H9 (cell line): Measurements from ENCODE around the gene ZC3H12C. TPM values are rescaled to one million over a fixed set of nuclear protein-coding genes. Genes with fewer than 3 reads are reported as not detected.

Source experiments
- DNase-seq: peaks from one replicate; pipeline ENCODE4 v3.0.0-alpha.2; 2017
- H2AFZ ChIP-seq: one replicate; pipeline ENCODE4 v1.6.1; 2013; ENCODE audit warnings: mild to moderate bottlenecking, low read length, control low read depth, moderate library complexity
- H2AK5ac ChIP-seq: 2 replicates; pipeline ENCODE4 v1.6.1; 2013; ENCODE audit warnings: low read length, control low read depth, mixed read lengths; ENCODE audit not compliant: insufficient read length
- H2BK120ac ChIP-seq: one replicate; pipeline ENCODE4 v1.6.1; 2013; ENCODE audit warnings: low read depth, mild to moderate bottlenecking, low read length, control low read depth, inconsistent platforms; ENCODE audit not compliant: poor library complexity, severe bottlenecking
- H2BK12ac ChIP-seq: 2 replicates; pipeline ENCODE4 v1.6.1; 2013; ENCODE audit warnings: low read length, control low read depth, mixed read lengths, low read depth; ENCODE audit not compliant: insufficient read length
- H2BK15ac ChIP-seq: 2 replicates; pipeline ENCODE4 v1.6.1; 2013; ENCODE audit warnings: low read depth, low read length, control low read depth
- H2BK20ac ChIP-seq: one replicate; pipeline ENCODE4 v1.6.1; 2013; ENCODE audit warnings: low read depth, mild to moderate bottlenecking, low read length, control low read depth, inconsistent platforms; ENCODE audit not compliant: poor library complexity, severe bottlenecking
- H2BK5ac ChIP-seq: 2 replicates; pipeline ENCODE4 v1.6.1; 2013; ENCODE audit warnings: low read length, control low read depth, mixed read lengths; ENCODE audit not compliant: insufficient read length
- H3K14ac ChIP-seq: 2 replicates; pipeline ENCODE4 v1.6.1; 2013; ENCODE audit warnings: low read length, control low read depth; ENCODE audit not compliant: insufficient read depth
- H3K18ac ChIP-seq: 2 replicates; pipeline ENCODE4 v1.6.1; 2013; ENCODE audit warnings: low read depth, mild to moderate bottlenecking, mixed read lengths, low read length, control low read depth; ENCODE audit not compliant: insufficient read length
- H3K23ac ChIP-seq: 2 replicates; pipeline ENCODE4 v1.6.1; 2013; ENCODE audit warnings: low read length, control low read depth, mixed read lengths, low read depth; ENCODE audit not compliant: insufficient read length
- H3K23me2 ChIP-seq: 2 replicates; pipeline ENCODE4 v1.6.1; 2013; ENCODE audit warnings: low read depth, mild to moderate bottlenecking, mixed read lengths, low read length, control low read depth; ENCODE audit not compliant: insufficient read length, poor library complexity, severe bottlenecking
- H3K27ac ChIP-seq: 2 replicates; pipeline ENCODE4 v1.5.1; 2013; ENCODE audit warnings: low read length, control low read depth, mixed read lengths, low read depth; ENCODE audit not compliant: insufficient read length
- H3K27me3 ChIP-seq: 2 replicates; pipeline ENCODE4 v1.6.1; 2013; ENCODE audit warnings: low read length, control low read depth, inconsistent platforms; ENCODE audit not compliant: insufficient read depth
- H3K4ac ChIP-seq: 2 replicates; pipeline ENCODE4 v1.6.1; 2013; ENCODE audit warnings: low read depth, mild to moderate bottlenecking, control low read depth, inconsistent platforms, low read length, moderate library complexity
- H3K4me1 ChIP-seq: 2 replicates; pipeline ENCODE4 v1.6.1; 2013; ENCODE audit warnings: low read length, control low read depth, inconsistent platforms; ENCODE audit not compliant: insufficient read depth
- H3K4me2 ChIP-seq: 2 replicates; pipeline ENCODE4 v1.6.1; 2013; ENCODE audit warnings: low read length, control low read depth, mixed read lengths; ENCODE audit not compliant: insufficient read length, insufficient read depth
- H3K56ac ChIP-seq: 2 replicates; pipeline ENCODE4 v1.6.1; 2013; ENCODE audit warnings: low read depth, mild to moderate bottlenecking, mixed read lengths, low read length, control low read depth; ENCODE audit not compliant: insufficient read length
- H3K79me1 ChIP-seq: 2 replicates; pipeline ENCODE4 v1.6.1; 2013; ENCODE audit warnings: low read depth, mild to moderate bottlenecking, moderate library complexity, low read length, control low read depth, inconsistent platforms; ENCODE audit not compliant: insufficient read depth, poor library complexity, severe bottlenecking
- H3K79me2 ChIP-seq: 2 replicates; pipeline ENCODE4 v1.6.1; 2013; ENCODE audit warnings: low read length, control low read depth, inconsistent platforms; ENCODE audit not compliant: insufficient read depth
- H3K9ac ChIP-seq: 2 replicates; pipeline ENCODE4 v1.6.1; 2013; ENCODE audit warnings: low read length, control low read depth, mixed read lengths; ENCODE audit not compliant: insufficient read length; ENCODE audit errors: extremely low read depth
- H3K9me3 ChIP-seq: one replicate; pipeline ENCODE4 v1.6.1; 2013; ENCODE audit warnings: low read depth, low read length, inconsistent platforms; ENCODE audit not compliant: control insufficient read depth
- H3T11ph ChIP-seq: one replicate; pipeline ENCODE4 v1.6.1; 2013; ENCODE audit warnings: mild to moderate bottlenecking, low read length, control low read depth, inconsistent platforms
- H4K20me1 ChIP-seq: one replicate; pipeline ENCODE4 v1.6.1; 2013; ENCODE audit not compliant: control insufficient read depth, insufficient read length, insufficient read depth
- H4K5ac ChIP-seq: 2 replicates; pipeline ENCODE4 v1.6.1; 2013; ENCODE audit warnings: low read depth, mild to moderate bottlenecking, mixed read lengths, low read length, control low read depth; ENCODE audit not compliant: insufficient read length
- H4K8ac ChIP-seq: replicated peaks from 2 replicates; pipeline ENCODE4 v1.6.1; 2013; ENCODE audit warnings: low read length, control low read depth, mixed read lengths, low read depth; ENCODE audit not compliant: insufficient read length
- H4K91ac ChIP-seq: 2 replicates; pipeline ENCODE4 v1.6.1; 2013; ENCODE audit warnings: low read depth, mild to moderate bottlenecking, moderate library complexity, mixed read lengths, low read length, control low read depth; ENCODE audit not compliant: insufficient read length
- H3K27ac Mint-ChIP-seq, 3 experiments: 2 replicates in 2 of 3; 3 replicates in 1 of 3; pipeline ENCODE4 v1.8.0; 2020 to 2021; ENCODE audit warnings: mixed read lengths in 3 of 3, mild to moderate bottlenecking in 1 of 3, moderate library complexity in 1 of 3
- H3K27me3 Mint-ChIP-seq: 2 replicates; pipeline ENCODE4 v1.8.0; 2021; ENCODE audit warnings: low read depth, mild to moderate bottlenecking, moderate library complexity, mixed read lengths
- H3K36me3 Mint-ChIP-seq, 3 experiments: 2 replicates in 2 of 3; 3 replicates in 1 of 3; pipeline ENCODE4 v1.8.0; 2020 to 2021; ENCODE audit warnings: low read depth in 3 of 3, mixed read lengths in 3 of 3; ENCODE audit not compliant: insufficient read depth in 1 of 3
- H3K4me1 Mint-ChIP-seq, 2 experiments: 2 replicates each; pipeline ENCODE4 v1.8.0; 2020; ENCODE audit warnings: mixed read lengths in 2 of 2
- H3K4me3 Mint-ChIP-seq, 2 experiments: 2 replicates in 1 of 2; 3 replicates in 1 of 2; pipeline ENCODE4 v1.8.0; 2020 to 2021; ENCODE audit warnings: mild to moderate bottlenecking in 2 of 2, mixed read lengths in 2 of 2, moderate library complexity in 1 of 2
- H3K9me3 Mint-ChIP-seq, 2 experiments: 2 replicates in 1 of 2; 3 replicates in 1 of 2; pipeline ENCODE4 v1.8.0; 2020; ENCODE audit warnings: mild to moderate bottlenecking in 2 of 2, mixed read lengths in 2 of 2, moderate library complexity in 1 of 2
- WGBS: extraction: QIAGEN DNeasy Blood & Tissue Kit; methylation state at CpG from one replicate; pipeline ENCODE4 v1.1.7; 2013; ENCODE audit warnings: missing lambda C conversion rate, low lambda C conversion rate, mixed read lengths; ENCODE audit not compliant: insufficient read length; ENCODE audit errors: extremely low coverage; 5-methylcytosine and 5-hydroxymethylcytosine counted together
- total RNA-seq: library from RNA; stranded (reverse); gene quantifications from 2 replicates; pipeline ENCODE4 v1.2.1, GENCODE V29; 2021
- TF ChIP-seq, protein P1 (sequence below): fragments of 200-600 bp; sonication (generic); conservative IDR thresholded peaks from 3 replicates; pipeline ENCODE4 v1.8.0; 2021; ENCODE audit warnings: antibody characterized with exemption, mild to moderate bottlenecking

Gene ZC3H12C
- total RNA-seq, 1 experiment from 2014 or later, result 4.8 TPM

DNA sequence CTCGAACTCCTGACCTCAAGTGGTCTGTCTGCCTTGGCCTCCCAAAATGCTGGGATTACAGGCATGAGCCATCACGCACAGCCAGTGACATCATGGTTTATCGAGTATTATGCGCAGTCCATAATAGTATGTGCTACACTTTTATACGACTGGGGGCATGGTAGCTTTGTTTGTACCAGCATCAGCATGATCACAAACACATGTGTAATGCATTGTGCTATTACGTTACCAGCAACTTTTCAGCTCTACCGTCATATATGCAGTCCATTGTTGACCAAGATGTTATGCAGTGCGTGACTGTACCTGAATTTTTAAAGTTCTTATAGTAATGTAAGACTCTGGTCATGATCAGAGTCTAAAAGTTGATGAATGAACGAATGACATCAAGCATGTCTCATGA is 67.9 kb downstream of the ZC3H12C start:
- no peak for DNase-seq
- H4K5ac ChIP-seq, result no peak overlapping the region
- H2BK20ac ChIP-seq, result no peak overlapping the region
- peaks cover 10 to 21% (median 13%) of the 10 kb centered on the region in 3 experiments; a peak in 6 of 7 replicates for H3K36me3 Mint-ChIP-seq
- H3T11ph ChIP-seq, result no peak overlapping the region
- TF ChIP-seq, protein P1, sequence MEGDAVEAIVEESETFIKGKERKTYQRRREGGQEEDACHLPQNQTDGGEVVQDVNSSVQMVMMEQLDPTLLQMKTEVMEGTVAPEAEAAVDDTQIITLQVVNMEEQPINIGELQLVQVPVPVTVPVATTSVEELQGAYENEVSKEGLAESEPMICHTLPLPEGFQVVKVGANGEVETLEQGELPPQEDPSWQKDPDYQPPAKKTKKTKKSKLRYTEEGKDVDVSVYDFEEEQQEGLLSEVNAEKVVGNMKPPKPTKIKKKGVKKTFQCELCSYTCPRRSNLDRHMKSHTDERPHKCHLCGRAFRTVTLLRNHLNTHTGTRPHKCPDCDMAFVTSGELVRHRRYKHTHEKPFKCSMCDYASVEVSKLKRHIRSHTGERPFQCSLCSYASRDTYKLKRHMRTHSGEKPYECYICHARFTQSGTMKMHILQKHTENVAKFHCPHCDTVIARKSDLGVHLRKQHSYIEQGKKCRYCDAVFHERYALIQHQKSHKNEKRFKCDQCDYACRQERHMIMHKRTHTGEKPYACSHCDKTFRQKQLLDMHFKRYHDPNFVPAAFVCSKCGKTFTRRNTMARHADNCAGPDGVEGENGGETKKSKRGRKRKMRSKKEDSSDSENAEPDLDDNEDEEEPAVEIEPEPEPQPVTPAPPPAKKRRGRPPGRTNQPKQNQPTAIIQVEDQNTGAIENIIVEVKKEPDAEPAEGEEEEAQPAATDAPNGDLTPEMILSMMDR, result no peak
- H2BK5ac ChIP-seq, result no peak overlapping the region
- H3K4me3 Mint-ChIP-seq, result no peak overlapping the region
- H3K9me3 ChIP-seq, result no peaks in the 10 kb centered on the region
- no peak overlapping the region for H3K14ac ChIP-seq
- H3K27me3 Mint-ChIP-seq, result no peaks in the 10 kb centered on the region
- H3K9ac ChIP-seq, result no peak overlapping the region
- H3K4me2 ChIP-seq, result no peak overlapping the region
- WGBS, result no CpG with 5 or more reads among the region's 9 CpGs
- H3K4me1 Mint-ChIP-seq, result peaks cover 0 to 4% of the 10 kb centered on the region in 2 experiments; a peak in 1 of 4 replicates
- no peak overlapping the region for H3K23ac ChIP-seq
- H4K20me1 ChIP-seq, result peaks cover 2% of the 10 kb centered on the region
- H3K27me3 ChIP-seq, result no peaks in the 10 kb centered on the region
- H3K56ac ChIP-seq, result no peak overlapping the region
- H2BK120ac ChIP-seq, result no peak overlapping the region
- H4K8ac ChIP-seq, result no peak overlapping the region
- no peaks in the 10 kb centered on the region for H3K79me2 ChIP-seq
- no peak overlapping the region; a peak in 1 of 7 replicates for H3K27ac Mint-ChIP-seq
- no peak overlapping the region for H4K91ac ChIP-seq
- H3K18ac ChIP-seq, result no peak overlapping the region
- H3K4me1 ChIP-seq, result no peaks in the 10 kb centered on the region; the same call in 1 of the 2 replicates
- no peak overlapping the region for H2BK15ac ChIP-seq
- H2AFZ ChIP-seq, result no peak overlapping the region
- H3K4ac ChIP-seq, result no peak overlapping the region
- no peak overlapping the region for H2BK12ac ChIP-seq
- H2AK5ac ChIP-seq, result no peak overlapping the region
- H3K23me2 ChIP-seq, result no peaks in the 10 kb centered on the region
- no peaks in the 10 kb centered on the region for H3K9me3 Mint-ChIP-seq
- no peaks in the 10 kb centered on the region for H3K79me1 ChIP-seq
- H3K27ac ChIP-seq, result no peak overlapping the region
